Liver (tissue), 9 donors: ENCODE measurements around the gene KCNQ5. TPM values are rescaled to one million over a fixed set of nuclear protein-coding genes. Genes with fewer than 3 reads are reported as not detected.

ENCODE experiments used
- DNase-seq: peaks from one replicate; pipeline ENCODE4 v3.0.0-alpha.2; 2017; ENCODE audit warnings: low spot score
- H3K27ac ChIP-seq, 2 donors: one replicate each; pipeline ENCODE4 v1.7.0; 2013; ENCODE audit warnings: inconsistent platforms in 2 of 2, low read length in 2 of 2, control low read depth in 1 of 2, low read depth in 1 of 2, mild to moderate bottlenecking in 1 of 2
- H3K27me3 ChIP-seq, 4 donors: one replicate each; pipeline versions ENCODE4 v1.6.1 to v1.7.0; 2013; ENCODE audit warnings: low read length in 3 of 4, inconsistent platforms in 1 of 4, mild to moderate bottlenecking in 1 of 4, moderate library complexity in 1 of 4; ENCODE audit not compliant: control insufficient read depth in 4 of 4, insufficient read depth in 4 of 4
- H3K36me3 ChIP-seq, 4 donors: one replicate each; pipeline versions ENCODE4 v1.6.1 to v1.7.0; 2013; ENCODE audit warnings: low read length in 3 of 4, mild to moderate bottlenecking in 3 of 4, low read depth in 1 of 4, moderate library complexity in 1 of 4; ENCODE audit not compliant: control insufficient read depth in 4 of 4, insufficient read depth in 3 of 4
- H3K4me1 ChIP-seq, 4 donors: one replicate each; pipeline versions ENCODE4 v1.6.1 to v1.7.0; 2013; ENCODE audit warnings: low read length in 3 of 4, mild to moderate bottlenecking in 3 of 4, moderate library complexity in 1 of 4; ENCODE audit not compliant: control insufficient read depth in 4 of 4, insufficient read depth in 4 of 4
- H3K4me3 ChIP-seq, 3 donors: one replicate each; pipeline versions ENCODE4 v1.6.1 to v1.7.0; 2013; ENCODE audit warnings: low read length in 3 of 3, control low read depth in 1 of 3, low read depth in 1 of 3, mild to moderate bottlenecking in 1 of 3
- H3K9ac ChIP-seq, 2 donors: one replicate each; pipeline ENCODE4 v1.7.0; 2013; ENCODE audit warnings: low read length in 2 of 2, mild to moderate bottlenecking in 2 of 2, moderate library complexity in 2 of 2, control low read depth in 1 of 2, low read depth in 1 of 2
- H3K9me3 ChIP-seq, 4 donors: one replicate each; pipeline versions ENCODE4 v1.6.1 to v1.7.0; 2013; ENCODE audit warnings: low read length in 3 of 4; ENCODE audit not compliant: control insufficient read depth in 4 of 4
- EGR1 ChIP-seq, 2 donors: IDR thresholded peaks; 2 replicates each; pipeline ENCODE4 v1.6.1; 2016 to 2018; ENCODE audit warnings: antibody characterized with exemption in 2 of 2, low read depth in 2 of 2
- FOXA1 ChIP-seq: IDR thresholded peaks from 2 replicates; pipeline ENCODE4 v1.6.1; 2016; ENCODE audit warnings: antibody characterized with exemption
- FOXA2 ChIP-seq: IDR thresholded peaks from 2 replicates; pipeline ENCODE4 v1.6.1; 2016; ENCODE audit warnings: antibody characterized with exemption
- GABPA ChIP-seq, 2 donors: IDR thresholded peaks in 1 of 2; conservative IDR thresholded peaks in 1 of 2; 2 replicates each; pipeline ENCODE4 v1.6.1; 2016; ENCODE audit warnings: antibody characterized with exemption in 2 of 2, mild to moderate bottlenecking in 1 of 2, moderate library complexity in 1 of 2
- HNF4A ChIP-seq, 2 donors: conservative IDR thresholded peaks; 2 replicates each; pipeline ENCODE4 v1.6.1; 2016; ENCODE audit warnings: antibody characterized with exemption in 2 of 2, mild to moderate bottlenecking in 2 of 2
- HNF4G ChIP-seq: IDR thresholded peaks from 2 replicates; pipeline ENCODE4 v1.6.1; 2016; ENCODE audit warnings: antibody characterized with exemption
- JUND ChIP-seq, 2 donors: IDR thresholded peaks; 2 replicates each; pipeline ENCODE4 v1.6.1; 2016; ENCODE audit warnings: antibody characterized with exemption in 2 of 2
- NR2F2 ChIP-seq: IDR thresholded peaks from 2 replicates; pipeline ENCODE4 v1.6.1; 2016; ENCODE audit warnings: antibody characterized with exemption
- RXRA ChIP-seq, 2 donors: IDR thresholded peaks; 2 replicates each; pipeline ENCODE4 v1.6.1; 2017 to 2018; ENCODE audit warnings: antibody characterized with exemption in 2 of 2, mild to moderate bottlenecking in 1 of 2
- SP1 ChIP-seq: IDR thresholded peaks from 2 replicates; pipeline ENCODE4 v1.6.1; 2018; ENCODE audit warnings: antibody characterized with exemption, mild to moderate bottlenecking
- TAF1 ChIP-seq: conservative IDR thresholded peaks from 2 replicates; pipeline ENCODE4 v1.6.1; 2016; ENCODE audit warnings: antibody characterized with exemption, mild to moderate bottlenecking
- YY1 ChIP-seq: IDR thresholded peaks from 2 replicates; pipeline ENCODE4 v1.6.1; 2016; ENCODE audit warnings: antibody characterized with exemption, mild to moderate bottlenecking
- WGBS: extraction: QIAGEN DNeasy Blood & Tissue Kit; methylation state at CpG from one replicate; pipeline ENCODE4 v1.1.7; 2013; 5-methylcytosine and 5-hydroxymethylcytosine counted together
- polyA plus RNA-seq, 2 donors: library from polyadenylated mRNA; stranded (reverse) in 1 of 2; unstranded in 1 of 2; fragments of 200-250 nt in 1 of 2; fragments of >200 nt in 1 of 2; fragmentation: Nextera tagmentation in 1 of 2; extraction: Ambion mirVana in 1 of 2; gene quantifications; one replicate each; pipeline versions ENCODE4 v1.2.1 to v1.2.3, GENCODE V29; 2013 to 2015
- total RNA-seq, 2 donors: library from RNA; depleted of rRNA; stranded (reverse); fragments of >200 nt; gene quantifications; one replicate each; pipeline ENCODE4 v1.2.3, GENCODE V29; 2014
- TF ChIP-seq, protein P1 (sequence below): IDR thresholded peaks from 2 replicates; pipeline ENCODE4 v1.6.1; 2016; ENCODE audit warnings: antibody characterized with exemption
- TF ChIP-seq, protein P2 (sequence below): IDR thresholded peaks from 2 replicates; pipeline ENCODE4 v1.6.1; 2016; ENCODE audit warnings: antibody characterized with exemption
- TF ChIP-seq, protein P3 (sequence below): fragments of 150-350 bp; IDR thresholded peaks from 2 replicates; pipeline ENCODE4 v1.5.1; 2017; ENCODE audit warnings: improper control_type of control experiment, low read depth, low read length; ENCODE audit not compliant: missing input control
- TF ChIP-seq, protein P4 (sequence below): IDR thresholded peaks from 2 replicates; pipeline ENCODE4 v1.6.1; 2016; ENCODE audit warnings: antibody characterized with exemption
- TF ChIP-seq, protein P5 (sequence below): IDR thresholded peaks from 2 replicates; pipeline ENCODE4 v1.6.1; 2016; ENCODE audit warnings: antibody characterized with exemption, mild to moderate bottlenecking
- donor health status: healthy.
- donor health status: healthy.
- donor health status: healthy.
- donor health status: healthy.
- donor health status: healthy.

The KCNQ5 gene
- total and polyA plus RNA-seq, 4 donors = 0.02 to 1.1 (median 0.15) TPM

DNA sequence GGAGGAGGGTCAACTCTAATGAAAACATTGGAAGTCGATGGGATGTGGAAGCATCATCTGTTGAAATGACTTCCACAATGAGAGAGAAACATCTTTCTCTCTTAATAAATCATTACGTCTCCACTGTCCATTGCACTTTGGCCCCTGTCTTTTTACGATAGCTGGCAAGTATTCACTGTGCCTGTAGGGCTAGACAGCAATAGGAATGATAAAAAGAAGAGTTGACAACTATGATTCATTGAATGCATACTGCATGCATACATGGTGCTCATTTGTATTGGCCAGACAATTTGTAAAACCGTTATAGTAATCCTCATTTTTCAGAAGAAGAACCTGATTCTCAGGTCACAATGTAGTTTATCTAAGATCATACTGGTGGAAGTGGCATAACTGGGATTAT lies 220.3 kb downstream of the KCNQ5 start (continued):
- no peak for TF ChIP-seq HNF4G
- TF ChIP-seq GABPA (IDR thresholded peaks at IDR 0.05 in 1 of 2, conservative IDR thresholded peaks at IDR 0.05 in 1 of 2) = no peak
- TF ChIP-seq FOXA2 = no peak
- TF ChIP-seq FOXA1 = no peak
- no peak for TF ChIP-seq JUND (IDR thresholded peaks at IDR 0.05)
- TF ChIP-seq, protein P1, sequence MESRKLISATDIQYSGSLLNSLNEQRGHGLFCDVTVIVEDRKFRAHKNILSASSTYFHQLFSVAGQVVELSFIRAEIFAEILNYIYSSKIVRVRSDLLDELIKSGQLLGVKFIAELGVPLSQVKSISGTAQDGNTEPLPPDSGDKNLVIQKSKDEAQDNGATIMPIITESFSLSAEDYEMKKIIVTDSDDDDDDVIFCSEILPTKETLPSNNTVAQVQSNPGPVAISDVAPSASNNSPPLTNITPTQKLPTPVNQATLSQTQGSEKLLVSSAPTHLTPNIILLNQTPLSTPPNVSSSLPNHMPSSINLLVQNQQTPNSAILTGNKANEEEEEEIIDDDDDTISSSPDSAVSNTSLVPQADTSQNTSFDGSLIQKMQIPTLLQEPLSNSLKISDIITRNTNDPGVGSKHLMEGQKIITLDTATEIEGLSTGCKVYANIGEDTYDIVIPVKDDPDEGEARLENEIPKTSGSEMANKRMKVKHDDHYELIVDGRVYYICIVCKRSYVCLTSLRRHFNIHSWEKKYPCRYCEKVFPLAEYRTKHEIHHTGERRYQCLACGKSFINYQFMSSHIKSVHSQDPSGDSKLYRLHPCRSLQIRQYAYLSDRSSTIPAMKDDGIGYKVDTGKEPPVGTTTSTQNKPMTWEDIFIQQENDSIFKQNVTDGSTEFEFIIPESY = no peak
- no peak for TF ChIP-seq TAF1
- no peak for TF ChIP-seq SP1

DNA sequence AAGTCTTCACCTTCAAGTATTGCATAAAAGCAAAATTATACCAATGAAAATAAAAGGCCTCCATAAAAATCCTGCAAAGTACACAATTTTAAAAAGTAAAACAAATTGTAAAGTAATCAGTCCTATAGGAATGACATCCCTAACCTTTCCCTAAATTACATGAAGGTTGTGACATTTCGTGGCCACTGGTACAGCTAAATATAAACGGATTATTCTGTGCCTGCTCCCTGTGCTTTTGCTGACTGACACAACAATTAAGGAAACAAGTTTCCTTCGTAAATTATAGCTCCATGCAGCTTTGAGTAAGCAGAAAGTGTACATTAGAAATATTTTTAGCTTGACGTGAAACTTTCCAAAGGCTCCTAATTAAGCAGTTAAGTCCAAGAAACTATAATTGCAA lies 222.8 kb downstream of the KCNQ5 start:
- H3K9ac ChIP-seq = no peak overlapping the region
- no peaks in the 10 kb centered on the region for H3K36me3 ChIP-seq
- TF ChIP-seq, protein P2, sequence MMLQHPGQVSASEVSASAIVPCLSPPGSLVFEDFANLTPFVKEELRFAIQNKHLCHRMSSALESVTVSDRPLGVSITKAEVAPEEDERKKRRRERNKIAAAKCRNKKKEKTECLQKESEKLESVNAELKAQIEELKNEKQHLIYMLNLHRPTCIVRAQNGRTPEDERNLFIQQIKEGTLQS = no peak
- no peak for TF ChIP-seq RXRA (IDR thresholded peaks at IDR 0.05)
- no peak for TF ChIP-seq YY1
- TF ChIP-seq FOXA2 = no peak
- no peak for TF ChIP-seq GABPA (IDR thresholded peaks at IDR 0.05 in 1 of 2, conservative IDR thresholded peaks at IDR 0.05 in 1 of 2)
- TF ChIP-seq, protein P3, sequence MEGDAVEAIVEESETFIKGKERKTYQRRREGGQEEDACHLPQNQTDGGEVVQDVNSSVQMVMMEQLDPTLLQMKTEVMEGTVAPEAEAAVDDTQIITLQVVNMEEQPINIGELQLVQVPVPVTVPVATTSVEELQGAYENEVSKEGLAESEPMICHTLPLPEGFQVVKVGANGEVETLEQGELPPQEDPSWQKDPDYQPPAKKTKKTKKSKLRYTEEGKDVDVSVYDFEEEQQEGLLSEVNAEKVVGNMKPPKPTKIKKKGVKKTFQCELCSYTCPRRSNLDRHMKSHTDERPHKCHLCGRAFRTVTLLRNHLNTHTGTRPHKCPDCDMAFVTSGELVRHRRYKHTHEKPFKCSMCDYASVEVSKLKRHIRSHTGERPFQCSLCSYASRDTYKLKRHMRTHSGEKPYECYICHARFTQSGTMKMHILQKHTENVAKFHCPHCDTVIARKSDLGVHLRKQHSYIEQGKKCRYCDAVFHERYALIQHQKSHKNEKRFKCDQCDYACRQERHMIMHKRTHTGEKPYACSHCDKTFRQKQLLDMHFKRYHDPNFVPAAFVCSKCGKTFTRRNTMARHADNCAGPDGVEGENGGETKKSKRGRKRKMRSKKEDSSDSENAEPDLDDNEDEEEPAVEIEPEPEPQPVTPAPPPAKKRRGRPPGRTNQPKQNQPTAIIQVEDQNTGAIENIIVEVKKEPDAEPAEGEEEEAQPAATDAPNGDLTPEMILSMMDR = no peak
- TF ChIP-seq EGR1 (IDR thresholded peaks at IDR 0.05; ENCODE audit: low read depth in 2 of 2) = no peak
- TF ChIP-seq, protein P4, sequence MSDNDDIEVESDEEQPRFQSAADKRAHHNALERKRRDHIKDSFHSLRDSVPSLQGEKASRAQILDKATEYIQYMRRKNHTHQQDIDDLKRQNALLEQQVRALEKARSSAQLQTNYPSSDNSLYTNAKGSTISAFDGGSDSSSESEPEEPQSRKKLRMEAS = no peak
- no peak for TF ChIP-seq NR2F2
- TF ChIP-seq, protein P1 = no peak
- TF ChIP-seq TAF1 = no peak
- TF ChIP-seq JUND (IDR thresholded peaks at IDR 0.05) = no peak
- TF ChIP-seq, protein P5, sequence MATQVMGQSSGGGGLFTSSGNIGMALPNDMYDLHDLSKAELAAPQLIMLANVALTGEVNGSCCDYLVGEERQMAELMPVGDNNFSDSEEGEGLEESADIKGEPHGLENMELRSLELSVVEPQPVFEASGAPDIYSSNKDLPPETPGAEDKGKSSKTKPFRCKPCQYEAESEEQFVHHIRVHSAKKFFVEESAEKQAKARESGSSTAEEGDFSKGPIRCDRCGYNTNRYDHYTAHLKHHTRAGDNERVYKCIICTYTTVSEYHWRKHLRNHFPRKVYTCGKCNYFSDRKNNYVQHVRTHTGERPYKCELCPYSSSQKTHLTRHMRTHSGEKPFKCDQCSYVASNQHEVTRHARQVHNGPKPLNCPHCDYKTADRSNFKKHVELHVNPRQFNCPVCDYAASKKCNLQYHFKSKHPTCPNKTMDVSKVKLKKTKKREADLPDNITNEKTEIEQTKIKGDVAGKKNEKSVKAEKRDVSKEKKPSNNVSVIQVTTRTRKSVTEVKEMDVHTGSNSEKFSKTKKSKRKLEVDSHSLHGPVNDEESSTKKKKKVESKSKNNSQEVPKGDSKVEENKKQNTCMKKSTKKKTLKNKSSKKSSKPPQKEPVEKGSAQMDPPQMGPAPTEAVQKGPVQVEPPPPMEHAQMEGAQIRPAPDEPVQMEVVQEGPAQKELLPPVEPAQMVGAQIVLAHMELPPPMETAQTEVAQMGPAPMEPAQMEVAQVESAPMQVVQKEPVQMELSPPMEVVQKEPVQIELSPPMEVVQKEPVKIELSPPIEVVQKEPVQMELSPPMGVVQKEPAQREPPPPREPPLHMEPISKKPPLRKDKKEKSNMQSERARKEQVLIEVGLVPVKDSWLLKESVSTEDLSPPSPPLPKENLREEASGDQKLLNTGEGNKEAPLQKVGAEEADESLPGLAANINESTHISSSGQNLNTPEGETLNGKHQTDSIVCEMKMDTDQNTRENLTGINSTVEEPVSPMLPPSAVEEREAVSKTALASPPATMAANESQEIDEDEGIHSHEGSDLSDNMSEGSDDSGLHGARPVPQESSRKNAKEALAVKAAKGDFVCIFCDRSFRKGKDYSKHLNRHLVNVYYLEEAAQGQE = no peak
- no peak for TF ChIP-seq HNF4A (conservative IDR thresholded peaks at IDR 0.05)
- no peak for TF ChIP-seq FOXA1
- no peak for TF ChIP-seq SP1
- peaks cover 0 to 3% (median 0%) of the 10 kb centered on the region in 4 donors for H3K27me3 ChIP-seq
- no peak overlapping the region for H3K4me3 ChIP-seq
- H3K27ac ChIP-seq = no peak overlapping the region
- WGBS = 45% methylated on average over 4 of the region's 4 CpGs
- DNase-seq = no peak
- no peaks in the 10 kb centered on the region for H3K4me1 ChIP-seq
- H3K9me3 ChIP-seq = no peaks in the 10 kb centered on the region
